Coronary artery (tissue), 2 donors: ENCODE measurements around the gene ZNF76.
A peak's percentile ranks its signal among the peaks of the same experiment; 100 is the strongest.

Experiments used
- DNase-seq: peaks from one replicate; pipeline ENCODE4 v3.0.0-alpha.2; 2017; ENCODE audit warnings: low spot score
- H3K27ac ChIP-seq, 2 donors: fragments of 200-600 bp; sonication (generic); one replicate each; pipeline ENCODE4 v1.5.1; 2016 to 2019
- H3K4me3 ChIP-seq: fragments of 200-600 bp; sonication (generic); 2 replicates; pipeline ENCODE4 v1.5.1; 2016; ENCODE audit warnings: mild to moderate bottlenecking, moderate library complexity
- CTCF ChIP-seq: fragments of 200-600 bp; sonication (generic); IDR thresholded peaks from one replicate; pipeline ENCODE4 v1.5.1; 2019; ENCODE audit warnings: antibody characterized with exemption

The ZNF76 gene

GRCh38 chr6:35280903-35281302 is 21.4 kb downstream of the ZNF76 start:
- no peak for DNase-seq
- H3K4me3 ChIP-seq: no peak overlapping the region
- no peak overlapping the region for H3K27ac ChIP-seq
- TF ChIP-seq CTCF: no peak

GRCh38 chr6:35282472-35282871 is 22.9 kb downstream of the ZNF76 start:
- no peak overlapping the region for H3K27ac ChIP-seq
- TF ChIP-seq CTCF: no peak
- DNase-seq: no peak
- no peak overlapping the region for H3K4me3 ChIP-seq

- no peak overlapping the region for H3K27ac ChIP-seq
- TF ChIP-seq CTCF: no peak
- H3K4me3 ChIP-seq: no peak overlapping the region
Measured at GRCh38 chr6:35283361-35283760, 23.8 kb downstream of the ZNF76 start.

GRCh38 chr6:35287671-35288396 is 28.3 kb downstream of the ZNF76 start:
- TF ChIP-seq CTCF: no peak
- DNase-seq: no peak
- Histone ChIP-seq H3K27ac (peak overlapping the region in 1 of 2 donors; percentile 29), H3K4me3 (no peak overlapping the region)

More at GRCh38 chr6:35283361-35283760, 23.8 kb downstream of the ZNF76 start:
- no peak for DNase-seq

- no peak for TF ChIP-seq CTCF
- Histone ChIP-seq H3K4me3 (no peak overlapping the region), H3K27ac (no peak overlapping the region)
- no peak for DNase-seq
Measured at GRCh38 chr6:35288834-35289233, 29.3 kb downstream of the ZNF76 start.

- Histone ChIP-seq H3K27ac (no peak overlapping the region), H3K4me3 (no peak overlapping the region)
- TF ChIP-seq CTCF: no peak
- no peak for DNase-seq
Measured at GRCh38 chr6:35291491-35291890, 32.0 kb downstream of the ZNF76 start.

GRCh38 chr6:35292494-35292893 is 33.0 kb downstream of the ZNF76 start:
- H3K27ac ChIP-seq: no peak overlapping the region
- no peak overlapping the region for H3K4me3 ChIP-seq
- no peak for DNase-seq
- no peak for TF ChIP-seq CTCF
